RPMI8226 (cell line): ENCODE measurements around the gene ALG14.
"Not testable (repeated sequence)": the region's sequence is repeated elsewhere in the genome, so short reads cannot be mapped to it uniquely, and the experiment has no call there.

Experiments
- DNase-seq: peaks from one replicate; pipeline ENCODE4 v3.0.0-alpha.2; 2015

ALG14 gene

GRCh38 chr1:94951509-94952208 is 121.1 kb downstream of the ALG14 start:
- peak; percentile 28 for DNase-seq

GRCh38 chr1:94951046-94951445 is 121.7 kb downstream of the ALG14 start:
- DNase-seq = no peak

DNA sequence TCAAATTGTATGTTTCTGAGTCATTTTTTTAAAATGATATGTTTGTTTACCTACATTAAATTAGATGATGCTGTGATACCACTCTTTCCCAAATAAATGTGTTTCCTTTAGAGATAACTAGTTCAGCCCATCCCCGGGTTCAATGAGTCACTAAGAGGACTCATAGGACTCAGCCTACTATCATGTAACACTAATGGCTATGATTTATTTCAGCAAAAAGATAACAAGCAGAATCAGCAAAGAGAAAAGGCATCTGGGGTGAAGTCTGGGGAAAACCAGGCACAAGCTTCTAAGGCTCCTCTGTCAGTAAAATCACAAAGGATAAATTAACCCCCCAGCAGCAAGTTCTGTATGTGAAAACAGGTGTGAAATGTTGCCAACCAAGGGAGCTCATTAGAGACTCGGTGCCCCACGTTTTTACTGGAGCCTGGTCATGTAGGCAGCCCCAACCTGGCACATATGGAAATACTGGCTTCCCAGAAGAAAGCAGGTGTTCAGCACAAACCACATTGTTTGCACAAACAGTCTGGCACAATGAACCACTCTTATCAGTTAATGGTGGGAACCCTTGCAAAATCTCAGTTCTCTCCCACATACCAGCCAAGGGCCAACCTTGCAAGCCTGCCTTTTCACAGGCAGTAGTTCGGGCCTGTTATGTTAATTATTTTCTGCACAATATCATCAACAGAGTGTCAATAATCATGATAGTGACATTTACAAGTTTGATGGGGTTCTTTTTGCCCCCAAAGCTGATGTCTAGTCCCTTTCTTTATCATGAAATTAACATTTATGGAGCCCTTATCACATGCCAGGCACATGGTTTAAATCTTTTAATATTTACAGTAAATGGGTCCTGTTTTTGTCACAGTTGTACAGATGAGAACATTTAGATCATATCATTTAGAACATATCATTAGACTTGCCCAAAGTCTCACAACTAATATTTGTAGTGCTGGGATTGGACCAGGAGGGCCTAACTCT is 122.8 kb downstream of the ALG14 start:
- peak; percentile 57 for DNase-seq

DNA sequence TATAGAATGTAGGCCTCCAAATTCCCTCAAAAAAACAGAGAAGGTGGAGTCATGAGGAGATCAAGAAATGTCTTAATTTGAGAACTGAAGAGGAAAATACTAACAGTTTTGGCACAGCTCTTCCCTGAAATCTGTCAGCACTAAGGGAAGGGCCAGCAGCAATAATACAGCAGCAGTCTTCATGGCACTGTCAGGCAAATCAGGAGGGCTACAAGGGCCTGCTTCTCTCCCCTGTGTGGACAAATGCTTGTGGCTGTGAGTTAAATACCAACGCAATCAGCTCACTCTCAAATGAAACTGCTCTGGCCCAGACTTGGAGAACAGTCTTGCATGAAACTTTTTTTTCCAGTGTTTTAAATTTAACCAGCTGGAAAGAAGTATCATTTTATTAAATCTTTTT is 125.3 kb downstream of the ALG14 start:
- no peak for DNase-seq

- no peak for DNase-seq
Observed at GRCh38 chr1:94946886-94947285, 125.9 kb downstream of the ALG14 start.

GRCh38 chr1:94942171-94943128 is 130.3 kb downstream of the ALG14 start:
- no peak for DNase-seq

DNA sequence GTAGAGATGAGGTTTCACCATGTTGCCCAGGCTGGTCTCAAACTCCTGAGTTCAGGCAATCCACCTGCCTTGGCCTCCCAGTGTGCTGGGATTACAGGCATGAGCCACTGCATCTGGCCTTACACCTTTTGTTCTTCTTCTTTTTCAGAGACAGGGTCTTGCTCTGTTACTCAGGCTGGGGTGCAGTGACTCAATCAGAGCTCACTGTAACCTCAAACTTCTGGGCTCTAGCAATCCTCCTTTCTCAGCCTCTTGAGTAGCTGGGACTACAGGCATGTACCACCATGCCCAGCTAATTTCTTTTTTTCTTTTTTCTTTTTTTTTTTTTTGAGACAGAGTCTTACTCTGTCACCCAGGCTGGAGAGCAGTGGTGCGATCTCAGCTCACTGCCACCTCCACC is 131.3 kb downstream of the ALG14 start:
- not testable (repeated sequence) for DNase-seq

GRCh38 chr1:94940738-94941137 is 132.0 kb downstream of the ALG14 start:
- DNase-seq = no peak

GRCh38 chr1:94937820-94938219 is 134.9 kb downstream of the ALG14 start:
- no peak for DNase-seq

- no peak for DNase-seq
Observed at GRCh38 chr1:94936861-94937620, 135.7 kb downstream of the ALG14 start.

DNA sequence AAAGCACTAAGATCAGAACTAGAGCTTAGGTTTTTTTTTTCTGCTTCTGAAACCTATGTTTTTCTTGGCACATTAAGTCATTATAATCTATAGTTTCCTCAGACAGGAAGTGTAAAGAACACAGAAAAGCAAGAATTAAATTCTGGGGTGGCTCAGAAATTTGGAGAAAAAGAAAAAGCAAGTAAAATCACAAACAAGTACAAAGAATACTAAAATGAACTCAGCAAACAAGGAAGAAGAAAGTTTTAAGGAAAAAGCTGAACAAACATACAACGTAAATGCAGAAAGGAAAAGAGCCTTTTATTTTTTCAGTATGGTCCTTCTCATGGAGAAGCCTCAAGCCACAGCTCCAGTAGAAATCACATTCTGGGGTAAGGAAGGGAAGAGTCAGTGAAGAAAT is 137.3 kb downstream of the ALG14 start:
- DNase-seq = no peak

- DNase-seq = no peak
Observed at GRCh38 chr1:94935034-94935433, 137.7 kb downstream of the ALG14 start.

GRCh38 chr1:94934551-94934950 is 138.2 kb downstream of the ALG14 start:
- no peak for DNase-seq

- DNase-seq = no peak
Observed at GRCh38 chr1:94931254-94931841, 141.4 kb downstream of the ALG14 start.

DNA sequence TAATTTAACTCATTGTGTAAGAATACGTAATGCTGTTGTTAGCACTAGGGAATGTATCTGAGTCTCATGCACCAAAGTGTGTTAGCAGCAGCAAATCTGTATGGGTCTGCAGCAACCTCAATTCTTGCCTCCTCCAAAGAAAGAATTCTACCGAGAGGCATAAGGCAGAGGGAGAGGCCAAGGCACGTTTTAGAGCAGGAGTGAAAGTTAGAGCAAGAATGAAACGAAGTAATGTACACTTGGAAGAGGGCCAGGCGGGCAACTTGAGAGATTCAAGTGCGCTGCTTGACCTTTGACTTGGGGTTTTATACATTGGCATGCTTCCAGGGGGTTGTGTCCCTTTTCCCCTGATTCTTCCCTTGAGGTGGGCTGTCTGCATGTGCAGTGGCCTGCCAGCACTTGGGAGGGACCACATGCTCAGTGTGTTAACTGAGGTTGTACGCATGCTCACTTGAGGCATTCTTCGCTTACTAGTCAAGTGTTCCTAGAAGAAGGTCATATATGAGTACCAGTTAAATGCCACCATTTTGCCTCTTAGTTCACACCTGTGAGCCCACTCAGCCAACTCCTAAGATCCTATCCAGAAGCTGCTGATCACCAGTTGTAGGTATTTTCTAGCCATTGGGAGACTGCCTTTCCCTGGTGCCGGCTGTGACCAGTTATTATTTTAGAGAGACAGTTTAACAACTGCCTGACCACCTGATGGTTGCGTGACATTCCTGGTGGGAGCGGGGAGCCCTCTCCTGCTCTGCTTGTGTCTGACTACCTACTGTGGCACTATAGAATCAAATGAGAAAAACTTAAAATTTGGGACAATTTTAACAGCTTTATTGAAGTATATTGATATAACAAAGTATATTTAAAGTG is 143.2 kb downstream of the ALG14 start:
- no peak for DNase-seq

- no peak for DNase-seq
Observed at GRCh38 chr1:94928293-94928939, 144.3 kb downstream of the ALG14 start.

DNA sequence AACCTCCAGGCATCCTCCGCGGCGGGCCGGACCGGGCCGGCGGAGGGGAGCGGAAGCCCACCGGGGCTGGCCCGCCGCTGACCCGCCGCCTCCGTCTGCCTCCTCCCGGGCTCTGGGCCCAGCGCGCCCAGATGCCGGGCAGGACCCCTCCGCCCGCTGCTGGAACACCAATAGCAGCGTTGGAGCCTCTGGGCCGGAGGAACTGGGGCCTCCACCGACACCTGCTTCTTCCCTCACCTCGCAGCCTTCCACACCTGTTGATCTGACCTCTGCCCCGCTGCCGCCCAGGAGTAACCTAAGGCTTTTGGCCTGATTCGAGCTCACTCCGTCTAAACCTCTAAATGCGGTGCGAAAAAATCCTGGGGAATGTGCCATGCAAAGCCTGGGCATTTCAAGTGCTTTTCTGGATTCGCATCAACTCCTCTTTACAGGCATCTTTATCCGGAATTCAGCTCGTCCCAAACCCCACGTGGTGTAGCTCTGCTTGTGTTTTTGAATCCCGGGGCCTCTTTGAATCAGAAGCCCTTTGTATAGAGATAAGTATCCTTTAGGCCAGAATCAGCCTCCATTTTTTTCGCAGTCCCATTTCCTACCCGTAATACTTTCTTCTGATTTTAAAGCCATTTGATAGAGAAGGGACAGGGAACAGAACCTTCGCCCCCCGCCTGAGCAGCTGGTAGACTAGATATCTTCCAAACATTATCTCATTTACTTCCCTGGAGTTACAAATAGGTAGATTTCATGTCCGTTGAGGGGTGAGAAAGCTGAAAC is 145.2 kb downstream of the ALG14 start:
- no peak for DNase-seq

DNA sequence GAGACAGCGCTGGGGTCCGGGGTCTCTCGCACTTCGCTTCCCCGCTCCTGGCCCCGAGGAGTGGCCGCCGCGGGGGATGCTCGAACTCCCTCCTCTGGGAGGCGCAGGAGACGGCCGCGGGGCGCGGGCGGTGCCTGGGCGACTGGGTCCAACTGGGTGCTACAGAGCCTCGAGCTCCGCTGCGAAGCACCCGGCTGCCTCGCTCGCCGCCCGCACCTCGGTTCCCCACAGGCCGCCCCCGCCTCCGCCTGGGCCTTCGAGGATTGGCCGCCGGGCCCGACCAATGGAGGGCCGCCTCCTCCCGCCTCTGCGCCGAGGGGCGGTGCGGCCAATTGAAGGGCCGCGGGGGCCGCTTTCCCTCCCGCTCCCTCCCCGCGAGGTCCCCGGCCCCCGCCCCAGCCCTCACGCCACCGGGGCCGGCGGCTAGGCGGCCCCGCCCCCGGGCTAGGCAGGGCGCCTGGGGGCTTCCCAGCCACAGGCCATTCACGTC is 145.8 kb downstream of the ALG14 start, which contains the start of gene CNN3:
TSS of gene CNN3 (minus strand) at position 196 of the 490 bp plus-strand sequence. CDS start 216 bp downstream, outside the sequence.
- DNase-seq = no peak
